ENCODE results near the gene TBC1D9. TPM values are rescaled to one million over a fixed set of nuclear protein-coding genes. Genes with fewer than 3 reads are reported as not detected.

TBC1D9 gene
- total and polyA plus RNA-seq, 2 of the 13 experiments (the other 11 are each of a cell fraction or from before 2014, with no cell fraction given): 11.9 to 12.2 TPM

DNA sequence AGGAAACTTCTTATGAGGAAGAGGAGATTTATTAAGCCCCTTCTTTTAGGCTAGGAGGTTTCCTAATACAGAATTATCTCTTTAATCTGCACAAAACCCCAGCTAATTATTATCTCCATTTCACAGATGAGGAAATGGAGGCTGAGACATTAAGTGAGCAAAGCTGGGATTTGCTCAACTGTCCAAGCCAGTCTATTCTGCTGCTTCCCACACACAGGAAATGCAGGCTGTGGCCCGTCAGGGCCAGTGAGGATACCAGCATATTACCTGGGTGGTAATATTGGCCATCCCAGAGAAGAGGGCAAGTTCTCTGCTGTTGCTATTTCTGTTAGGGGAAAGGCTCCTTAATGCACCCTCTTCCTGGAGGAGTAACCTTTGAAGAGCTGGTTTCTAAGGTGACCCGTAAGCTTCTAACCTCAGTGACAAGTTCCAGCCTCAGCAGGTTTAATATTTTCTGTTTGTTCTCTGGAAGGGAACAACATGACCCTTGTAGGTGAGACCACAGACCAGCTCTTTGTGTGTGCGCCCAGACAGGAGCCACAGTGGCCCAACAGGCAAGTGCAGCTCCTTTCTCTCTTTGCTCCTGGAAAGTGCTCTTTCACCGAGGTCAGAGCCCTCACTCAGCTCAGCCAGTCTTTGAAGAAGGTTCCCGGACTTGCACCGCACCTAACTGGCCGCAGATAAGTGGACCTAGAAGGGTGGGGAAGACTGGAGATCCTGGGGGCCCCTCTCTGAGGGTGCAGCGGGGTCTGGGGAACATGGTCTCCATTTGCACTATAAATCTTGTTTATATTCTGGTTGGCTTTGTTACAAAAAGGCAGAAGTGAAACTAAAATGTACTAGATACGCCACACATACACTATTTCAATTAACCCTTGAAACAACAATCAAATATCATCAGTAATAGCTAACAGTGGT, 35.5 kb downstream of the TBC1D9 start (continued):
- TF ChIP-seq, protein P1, sequence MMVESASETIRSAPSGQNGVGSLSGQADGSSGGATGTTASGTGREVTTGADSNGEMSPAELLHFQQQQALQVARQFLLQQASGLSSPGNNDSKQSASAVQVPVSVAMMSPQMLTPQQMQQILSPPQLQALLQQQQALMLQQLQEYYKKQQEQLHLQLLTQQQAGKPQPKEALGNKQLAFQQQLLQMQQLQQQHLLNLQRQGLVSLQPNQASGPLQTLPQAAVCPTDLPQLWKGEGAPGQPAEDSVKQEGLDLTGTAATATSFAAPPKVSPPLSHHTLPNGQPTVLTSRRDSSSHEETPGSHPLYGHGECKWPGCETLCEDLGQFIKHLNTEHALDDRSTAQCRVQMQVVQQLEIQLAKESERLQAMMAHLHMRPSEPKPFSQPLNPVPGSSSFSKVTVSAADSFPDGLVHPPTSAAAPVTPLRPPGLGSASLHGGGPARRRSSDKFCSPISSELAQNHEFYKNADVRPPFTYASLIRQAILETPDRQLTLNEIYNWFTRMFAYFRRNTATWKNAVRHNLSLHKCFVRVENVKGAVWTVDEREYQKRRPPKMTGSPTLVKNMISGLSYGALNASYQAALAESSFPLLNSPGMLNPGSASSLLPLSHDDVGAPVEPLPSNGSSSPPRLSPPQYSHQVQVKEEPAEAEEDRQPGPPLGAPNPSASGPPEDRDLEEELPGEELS (CRISPR knock-in tag; IDR thresholded peaks at IDR 0.05): peak; percentile 24; the same call in 1 of the 2 replicates
- TF ChIP-seq HNRNPLL (IDR thresholded peaks at IDR 0.05; ENCODE audit: low read depth, low read length, poor library complexity, severe bottlenecking) (no peak), ZNF652 (CRISPR knock-in tag; IDR thresholded peaks at IDR 0.05; ENCODE audit: borderline replicate concordance, low read depth) (0 out of 2 replicates have a peak, but pooled peaks have one; percentile 44), RARA (CRISPR knock-in tag; IDR thresholded peaks at IDR 0.05) (no peak), ZNF501 (CRISPR knock-in tag; IDR thresholded peaks at IDR 0.05) (0 out of 2 replicates have a peak, but pooled peaks have one; percentile 29), SALL1 (CRISPR knock-in tag; IDR thresholded peaks at IDR 0.05) (peak; percentile 43; the same call in 1 of the 2 replicates), POGZ (CRISPR knock-in tag; IDR thresholded peaks at IDR 0.05) (peak; percentile 29; the same call in 1 of the 2 replicates), KMT2B (CRISPR knock-in tag; IDR thresholded peaks at IDR 0.05) (no peak), ZNF761 (CRISPR knock-in tag; conservative IDR thresholded peaks at IDR 0.05) (no peak), ZMYM3 (CRISPR knock-in tag; IDR thresholded peaks at IDR 0.05) (peak; percentile 62; the same call in 1 of the 2 replicates), ZNF256 (CRISPR knock-in tag; conservative IDR thresholded peaks at IDR 0.05) (no peak), BCL6 (CRISPR knock-in tag; IDR thresholded peaks at IDR 0.05) (peak; percentile 45; the same call in 1 of the 2 replicates), ZNF629 (CRISPR knock-in tag; conservative IDR thresholded peaks at IDR 0.05) (peak; percentile 83)
- TF ChIP-seq, protein P2, sequence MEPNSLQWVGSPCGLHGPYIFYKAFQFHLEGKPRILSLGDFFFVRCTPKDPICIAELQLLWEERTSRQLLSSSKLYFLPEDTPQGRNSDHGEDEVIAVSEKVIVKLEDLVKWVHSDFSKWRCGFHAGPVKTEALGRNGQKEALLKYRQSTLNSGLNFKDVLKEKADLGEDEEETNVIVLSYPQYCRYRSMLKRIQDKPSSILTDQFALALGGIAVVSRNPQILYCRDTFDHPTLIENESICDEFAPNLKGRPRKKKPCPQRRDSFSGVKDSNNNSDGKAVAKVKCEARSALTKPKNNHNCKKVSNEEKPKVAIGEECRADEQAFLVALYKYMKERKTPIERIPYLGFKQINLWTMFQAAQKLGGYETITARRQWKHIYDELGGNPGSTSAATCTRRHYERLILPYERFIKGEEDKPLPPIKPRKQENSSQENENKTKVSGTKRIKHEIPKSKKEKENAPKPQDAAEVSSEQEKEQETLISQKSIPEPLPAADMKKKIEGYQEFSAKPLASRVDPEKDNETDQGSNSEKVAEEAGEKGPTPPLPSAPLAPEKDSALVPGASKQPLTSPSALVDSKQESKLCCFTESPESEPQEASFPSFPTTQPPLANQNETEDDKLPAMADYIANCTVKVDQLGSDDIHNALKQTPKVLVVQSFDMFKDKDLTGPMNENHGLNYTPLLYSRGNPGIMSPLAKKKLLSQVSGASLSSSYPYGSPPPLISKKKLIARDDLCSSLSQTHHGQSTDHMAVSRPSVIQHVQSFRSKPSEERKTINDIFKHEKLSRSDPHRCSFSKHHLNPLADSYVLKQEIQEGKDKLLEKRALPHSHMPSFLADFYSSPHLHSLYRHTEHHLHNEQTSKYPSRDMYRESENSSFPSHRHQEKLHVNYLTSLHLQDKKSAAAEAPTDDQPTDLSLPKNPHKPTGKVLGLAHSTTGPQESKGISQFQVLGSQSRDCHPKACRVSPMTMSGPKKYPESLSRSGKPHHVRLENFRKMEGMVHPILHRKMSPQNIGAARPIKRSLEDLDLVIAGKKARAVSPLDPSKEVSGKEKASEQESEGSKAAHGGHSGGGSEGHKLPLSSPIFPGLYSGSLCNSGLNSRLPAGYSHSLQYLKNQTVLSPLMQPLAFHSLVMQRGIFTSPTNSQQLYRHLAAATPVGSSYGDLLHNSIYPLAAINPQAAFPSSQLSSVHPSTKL (CRISPR knock-in tag; IDR thresholded peaks at IDR 0.05): peak; percentile 20; the same call in 1 of the 2 replicates
- TF ChIP-seq, protein P3, sequence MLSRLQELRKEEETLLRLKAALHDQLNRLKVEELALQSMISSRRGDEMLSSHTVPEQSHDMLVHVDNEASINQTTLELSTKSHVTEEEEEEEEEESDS (CRISPR knock-in tag; IDR thresholded peaks at IDR 0.05; ENCODE audit: borderline replicate concordance): no peak
- TF ChIP-seq, protein P4, sequence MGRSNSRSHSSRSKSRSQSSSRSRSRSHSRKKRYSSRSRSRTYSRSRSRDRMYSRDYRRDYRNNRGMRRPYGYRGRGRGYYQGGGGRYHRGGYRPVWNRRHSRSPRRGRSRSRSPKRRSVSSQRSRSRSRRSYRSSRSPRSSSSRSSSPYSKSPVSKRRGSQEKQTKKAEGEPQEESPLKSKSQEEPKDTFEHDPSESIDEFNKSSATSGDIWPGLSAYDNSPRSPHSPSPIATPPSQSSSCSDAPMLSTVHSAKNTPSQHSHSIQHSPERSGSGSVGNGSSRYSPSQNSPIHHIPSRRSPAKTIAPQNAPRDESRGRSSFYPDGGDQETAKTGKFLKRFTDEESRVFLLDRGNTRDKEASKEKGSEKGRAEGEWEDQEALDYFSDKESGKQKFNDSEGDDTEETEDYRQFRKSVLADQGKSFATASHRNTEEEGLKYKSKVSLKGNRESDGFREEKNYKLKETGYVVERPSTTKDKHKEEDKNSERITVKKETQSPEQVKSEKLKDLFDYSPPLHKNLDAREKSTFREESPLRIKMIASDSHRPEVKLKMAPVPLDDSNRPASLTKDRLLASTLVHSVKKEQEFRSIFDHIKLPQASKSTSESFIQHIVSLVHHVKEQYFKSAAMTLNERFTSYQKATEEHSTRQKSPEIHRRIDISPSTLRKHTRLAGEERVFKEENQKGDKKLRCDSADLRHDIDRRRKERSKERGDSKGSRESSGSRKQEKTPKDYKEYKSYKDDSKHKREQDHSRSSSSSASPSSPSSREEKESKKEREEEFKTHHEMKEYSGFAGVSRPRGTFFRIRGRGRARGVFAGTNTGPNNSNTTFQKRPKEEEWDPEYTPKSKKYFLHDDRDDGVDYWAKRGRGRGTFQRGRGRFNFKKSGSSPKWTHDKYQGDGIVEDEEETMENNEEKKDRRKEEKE (IDR thresholded peaks at IDR 0.05): no peak
- TF ChIP-seq, protein P5, sequence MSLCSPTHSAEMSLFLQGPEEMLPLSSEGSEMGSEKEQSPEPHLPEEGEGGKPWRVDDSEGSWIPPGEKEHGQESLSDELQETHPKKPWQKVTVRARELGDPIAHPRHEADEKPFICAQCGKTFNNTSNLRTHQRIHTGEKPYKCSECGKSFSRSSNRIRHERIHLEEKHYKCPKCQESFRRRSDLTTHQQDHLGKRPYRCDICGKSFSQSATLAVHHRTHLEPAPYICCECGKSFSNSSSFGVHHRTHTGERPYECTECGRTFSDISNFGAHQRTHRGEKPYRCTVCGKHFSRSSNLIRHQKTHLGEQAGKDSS (CRISPR knock-in tag; IDR thresholded peaks at IDR 0.05; ENCODE audit: borderline replicate concordance, low read depth): peak; percentile 99

All from HepG2 (cell line).